ENCODE measurements around the gene SMIM35. TPM values are rescaled to one million over a fixed set of nuclear protein-coding genes. Genes with fewer than 3 reads are reported as not detected.

Gene SMIM35
- total RNA-seq, 1 experiment from 2014 or later = not detected

DNA sequence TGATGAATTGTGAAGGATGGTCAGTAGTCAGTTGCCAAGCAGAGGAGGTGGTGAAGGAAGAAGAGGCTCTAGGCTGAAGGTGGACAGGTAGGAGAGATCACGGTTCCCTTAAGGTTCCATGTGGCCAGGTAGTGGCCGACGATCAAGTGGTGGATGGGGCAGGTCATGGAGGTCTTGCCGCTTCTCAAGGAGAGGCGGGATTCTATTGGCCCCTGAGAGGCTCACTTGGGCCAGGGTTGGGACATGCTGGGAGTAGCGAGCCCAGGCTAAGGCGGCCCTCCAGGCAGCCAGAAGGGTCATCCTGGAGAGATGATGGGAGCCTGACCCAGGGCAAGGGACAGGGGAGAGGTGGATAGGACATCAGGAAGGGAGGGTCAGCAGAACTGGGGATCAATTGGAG lies 30.8 kb downstream of the SMIM35 start:
- Histone ChIP-seq H2BK20ac (ENCODE audit: low read depth, low read length, poor library complexity, severe bottlenecking) (no peak overlapping the region), H2AFZ (ENCODE audit: low read length) (no peak overlapping the region), H4K20me1 (ENCODE audit: control insufficient read depth, insufficient read depth, insufficient read length) (no peaks in the 10 kb centered on the region), H2BK15ac (ENCODE audit: low read depth, low read length) (no peak overlapping the region), H2BK12ac (ENCODE audit: insufficient read length, low read depth, low read length) (no peak overlapping the region), H4K5ac (ENCODE audit: insufficient read length, low read depth, low read length) (no peak overlapping the region), H3K9ac (ENCODE audit: extremely low read depth, insufficient read length, low read length) (no peak overlapping the region), H3K23ac (ENCODE audit: insufficient read length, low read depth, low read length) (no peak overlapping the region), H3K27me3 (ENCODE audit: insufficient read depth, low read length) (no peaks in the 10 kb centered on the region), H3K27ac (ENCODE audit: insufficient read length, low read depth, low read length) (no peak overlapping the region), H3K9me3 (ENCODE audit: control insufficient read depth, low read depth, low read length) (no peaks in the 10 kb centered on the region), H2AK5ac (ENCODE audit: insufficient read length, low read length) (no peak overlapping the region), H2BK5ac (ENCODE audit: insufficient read length, low read length) (no peak overlapping the region), H2BK120ac (ENCODE audit: low read depth, low read length, poor library complexity, severe bottlenecking) (no peak overlapping the region), H3K4me1 (ENCODE audit: insufficient read depth, low read length) (no peaks in the 10 kb centered on the region), H3K79me1 (ENCODE audit: insufficient read depth, low read depth, low read length, poor library complexity, severe bottlenecking) (no peaks in the 10 kb centered on the region), H4K8ac (replicated peaks; ENCODE audit: insufficient read length, low read depth, low read length) (no peak overlapping the region), H3K4ac (ENCODE audit: low read depth, low read length) (no peak overlapping the region), H3K79me2 (ENCODE audit: insufficient read depth, low read length) (no peaks in the 10 kb centered on the region), H3K14ac (ENCODE audit: insufficient read depth, low read length) (no peak overlapping the region; the same call in 1 of the 2 replicates), H3K4me2 (ENCODE audit: insufficient read depth, insufficient read length, low read length) (no peak overlapping the region), H3K18ac (ENCODE audit: insufficient read length, low read depth, low read length) (no peak overlapping the region), H3K23me2 (ENCODE audit: insufficient read length, low read depth, low read length, poor library complexity, severe bottlenecking) (no peaks in the 10 kb centered on the region), H3T11ph (ENCODE audit: low read length) (no peak overlapping the region), H4K91ac (ENCODE audit: insufficient read length, low read depth, low read length) (no peak overlapping the region), H3K56ac (ENCODE audit: insufficient read length, low read depth, low read length) (no peak overlapping the region)
- Mint-ChIP-seq H3K4me1 (peaks cover 2 to 9% of the 10 kb centered on the region in 2 experiments; a peak in 3 of 4 replicates), H3K27me3 (ENCODE audit: low read depth) (peaks cover 17% of the 10 kb centered on the region), H3K9me3 (no peaks in the 10 kb centered on the region), H3K36me3 (ENCODE audit: insufficient read depth in 1 of 3, low read depth in 3 of 3) (no peaks in the 10 kb centered on the region), H3K4me3 (no peak overlapping the region), H3K27ac (no peak overlapping the region; a peak in 1 of 7 replicates)
- DNase-seq = no peak
- TF ChIP-seq, protein P1, sequence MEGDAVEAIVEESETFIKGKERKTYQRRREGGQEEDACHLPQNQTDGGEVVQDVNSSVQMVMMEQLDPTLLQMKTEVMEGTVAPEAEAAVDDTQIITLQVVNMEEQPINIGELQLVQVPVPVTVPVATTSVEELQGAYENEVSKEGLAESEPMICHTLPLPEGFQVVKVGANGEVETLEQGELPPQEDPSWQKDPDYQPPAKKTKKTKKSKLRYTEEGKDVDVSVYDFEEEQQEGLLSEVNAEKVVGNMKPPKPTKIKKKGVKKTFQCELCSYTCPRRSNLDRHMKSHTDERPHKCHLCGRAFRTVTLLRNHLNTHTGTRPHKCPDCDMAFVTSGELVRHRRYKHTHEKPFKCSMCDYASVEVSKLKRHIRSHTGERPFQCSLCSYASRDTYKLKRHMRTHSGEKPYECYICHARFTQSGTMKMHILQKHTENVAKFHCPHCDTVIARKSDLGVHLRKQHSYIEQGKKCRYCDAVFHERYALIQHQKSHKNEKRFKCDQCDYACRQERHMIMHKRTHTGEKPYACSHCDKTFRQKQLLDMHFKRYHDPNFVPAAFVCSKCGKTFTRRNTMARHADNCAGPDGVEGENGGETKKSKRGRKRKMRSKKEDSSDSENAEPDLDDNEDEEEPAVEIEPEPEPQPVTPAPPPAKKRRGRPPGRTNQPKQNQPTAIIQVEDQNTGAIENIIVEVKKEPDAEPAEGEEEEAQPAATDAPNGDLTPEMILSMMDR (conservative IDR thresholded peaks at IDR 0.05) = no peak
- no CpG with 5 or more reads among the region's 7 CpGs for WGBS (ENCODE audit: extremely low coverage, insufficient read length, low lambda C conversion rate)

Data from H9 (cell line).